ENCODE results near the gene CYP2S1. TPM values are rescaled to one million over a fixed set of nuclear protein-coding genes. Genes with fewer than 3 reads are reported as not detected.
A peak's percentile ranks its signal among the peaks of the same experiment; 100 is the strongest.

The CYP2S1 gene
- total and polyA plus RNA-seq, 2 experiments from 2014 or later = not detected

DNA sequence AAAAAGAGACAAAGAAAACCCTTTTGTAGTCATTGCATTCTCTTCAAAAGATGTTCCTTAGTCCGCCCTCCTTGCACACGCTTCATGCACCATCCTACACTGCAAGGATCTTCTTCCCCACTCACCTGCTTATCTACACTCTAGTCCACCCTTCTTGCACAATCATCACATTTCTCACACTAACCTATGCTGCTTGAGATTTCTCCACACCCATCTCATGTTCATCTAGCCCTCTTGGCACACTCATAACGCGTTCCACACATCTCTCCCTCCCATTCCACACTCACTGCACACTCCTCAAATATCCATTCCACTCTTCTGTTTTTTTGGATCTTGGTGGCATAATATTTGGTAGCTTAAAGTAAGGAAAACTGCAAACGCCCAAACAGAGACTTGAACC lies 48.8 kb downstream of the CYP2S1 start:
- H2AFZ ChIP-seq = no peak overlapping the region
- no peak overlapping the region for H3K9ac ChIP-seq
- no peaks in the 10 kb centered on the region for H3K9me2 ChIP-seq (ENCODE audit: insufficient read depth)
- no peaks in the 10 kb centered on the region for H3K4me1 ChIP-seq (ENCODE audit: insufficient read depth)
- DNase-seq = no peak
- no peak overlapping the region for H3K4me3 ChIP-seq
- peaks cover 41% of the 10 kb centered on the region for H3F3A ChIP-seq (ENCODE audit: insufficient read depth)
- H3K27ac ChIP-seq = no peak overlapping the region
- WGBS, 2 experiments (ENCODE audit: low coverage in 1 of 2, low lambda C conversion rate in 2 of 2, missing lambda C conversion rate in 2 of 2) = 95 to 100% methylated on average over 5 of the region's 5 CpGs
- peaks cover 83% of the 10 kb centered on the region for H3K36me3 ChIP-seq (ENCODE audit: low read depth)
- no peaks in the 10 kb centered on the region for H3K27me3 ChIP-seq (replicated peaks; ENCODE audit: insufficient read depth)
- no peaks in the 10 kb centered on the region for H4K20me1 ChIP-seq (ENCODE audit: insufficient read depth)
- TF ChIP-seq EZH2phosphoT487 (IDR thresholded peaks at IDR 0.05; ENCODE audit: insufficient read depth, low read depth) = no peak
- TF ChIP-seq EZH2 (IDR thresholded peaks at IDR 0.05; ENCODE audit: insufficient read depth, poor library complexity, severe bottlenecking) = no peak
- peaks cover 79% of the 10 kb centered on the region for H3K79me2 ChIP-seq (ENCODE audit: insufficient read depth)
- in situ Hi-C loops (cut with MboI) = no loop called here
- no peaks in the 10 kb centered on the region for H3K9me3 ChIP-seq (ENCODE audit: low read depth)
- no peak overlapping the region for H3K4me2 ChIP-seq (ENCODE audit: unreplicated experiment)

DNA sequence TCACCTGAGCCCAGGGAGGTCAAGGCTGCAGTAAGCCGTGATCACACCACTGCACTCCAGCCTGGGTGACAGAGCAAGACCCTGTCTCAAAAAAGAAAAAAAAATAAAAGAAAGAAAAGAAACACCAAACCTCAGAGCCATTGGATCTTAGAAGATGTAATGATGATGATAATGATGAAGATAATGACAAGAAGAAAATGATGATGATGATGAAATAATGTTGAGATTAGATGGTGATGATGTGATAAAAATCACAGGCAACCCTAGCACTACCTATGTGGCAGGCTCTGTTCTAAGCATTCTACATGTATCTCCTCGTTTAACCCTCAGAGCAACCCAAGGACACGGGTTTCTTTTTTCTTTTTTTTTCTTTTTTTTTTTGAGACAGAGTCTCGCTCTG lies 51.1 kb downstream of the CYP2S1 start:
- H3K79me2 ChIP-seq (ENCODE audit: insufficient read depth) = peaks cover 69% of the 10 kb centered on the region
- no peaks in the 10 kb centered on the region for H3K27me3 ChIP-seq (replicated peaks; ENCODE audit: insufficient read depth)
- no peak for DNase-seq
- no peaks in the 10 kb centered on the region for H4K20me1 ChIP-seq (ENCODE audit: insufficient read depth)
- peaks cover 87% of the 10 kb centered on the region for H3K36me3 ChIP-seq (ENCODE audit: low read depth)
- no peaks in the 10 kb centered on the region for H3K9me3 ChIP-seq (ENCODE audit: low read depth)
- no peak overlapping the region for H2AFZ ChIP-seq
- WGBS, 2 experiments (ENCODE audit: low coverage in 1 of 2, low lambda C conversion rate in 2 of 2, missing lambda C conversion rate in 2 of 2) = 90 to 91% methylated on average over 3 to 4 of the region's 4 CpGs
- H3K9ac ChIP-seq = no peak overlapping the region
- no peak overlapping the region for H3K4me2 ChIP-seq (ENCODE audit: unreplicated experiment)
- peaks cover 55% of the 10 kb centered on the region for H3F3A ChIP-seq (ENCODE audit: insufficient read depth)
- in situ Hi-C loops (cut with MboI) = no loop called here
- no peaks in the 10 kb centered on the region for H3K4me1 ChIP-seq (ENCODE audit: insufficient read depth)
- TF ChIP-seq EZH2phosphoT487 (IDR thresholded peaks at IDR 0.05; ENCODE audit: insufficient read depth, low read depth) (no peak), EZH2 (IDR thresholded peaks at IDR 0.05; ENCODE audit: insufficient read depth, poor library complexity, severe bottlenecking) (no peak)
- no peaks in the 10 kb centered on the region for H3K9me2 ChIP-seq (ENCODE audit: insufficient read depth)
- no peak overlapping the region for H3K4me3 ChIP-seq
- no peak overlapping the region for H3K27ac ChIP-seq

DNA sequence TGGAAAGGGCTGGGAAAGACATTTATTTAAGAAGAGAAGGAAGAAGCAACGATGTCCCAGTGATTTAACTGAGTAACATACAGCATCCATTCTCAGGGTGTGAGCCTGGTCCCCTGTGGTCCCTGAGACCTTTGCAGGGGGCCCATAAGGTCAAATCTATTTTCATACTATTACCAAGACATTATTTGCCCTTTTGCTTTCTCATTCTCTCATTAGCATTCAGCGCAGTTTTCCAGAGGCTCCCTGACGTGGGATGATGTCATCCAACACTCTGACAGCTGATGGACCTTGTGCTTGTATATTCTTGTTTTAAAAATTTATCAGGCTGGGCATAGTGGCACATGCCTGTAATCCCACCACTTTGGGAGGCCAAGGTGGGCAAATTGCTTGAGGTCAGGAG lies 52.8 kb downstream of the CYP2S1 start:
- no peaks in the 10 kb centered on the region for H3K9me3 ChIP-seq (ENCODE audit: low read depth)
- no peaks in the 10 kb centered on the region for H3K4me1 ChIP-seq (ENCODE audit: insufficient read depth)
- no peaks in the 10 kb centered on the region for H4K20me1 ChIP-seq (ENCODE audit: insufficient read depth)
- no peak overlapping the region for H3K4me2 ChIP-seq (ENCODE audit: unreplicated experiment)
- peaks cover 78% of the 10 kb centered on the region for H3K79me2 ChIP-seq (ENCODE audit: insufficient read depth)
- no peaks in the 10 kb centered on the region for H3K27me3 ChIP-seq (replicated peaks; ENCODE audit: insufficient read depth)
- no peak for DNase-seq
- no peak overlapping the region for H2AFZ ChIP-seq
- in situ Hi-C loops (cut with MboI) = no loop called here
- no peak overlapping the region for H3K27ac ChIP-seq
- H3K9me2 ChIP-seq (ENCODE audit: insufficient read depth) = no peaks in the 10 kb centered on the region
- H3K4me3 ChIP-seq = no peak overlapping the region
- 79 to 96% methylated on average over 3 of the region's 3 CpGs for WGBS, 2 experiments (ENCODE audit: low coverage in 1 of 2, low lambda C conversion rate in 2 of 2, missing lambda C conversion rate in 2 of 2)
- TF ChIP-seq EZH2 (IDR thresholded peaks at IDR 0.05; ENCODE audit: insufficient read depth, poor library complexity, severe bottlenecking) (no peak), EZH2phosphoT487 (IDR thresholded peaks at IDR 0.05; ENCODE audit: insufficient read depth, low read depth) (no peak)
- no peak overlapping the region for H3K9ac ChIP-seq
- H3K36me3 ChIP-seq (ENCODE audit: low read depth) = peaks cover 98% of the 10 kb centered on the region
- H3F3A ChIP-seq (ENCODE audit: insufficient read depth) = peaks cover 70% of the 10 kb centered on the region

DNA sequence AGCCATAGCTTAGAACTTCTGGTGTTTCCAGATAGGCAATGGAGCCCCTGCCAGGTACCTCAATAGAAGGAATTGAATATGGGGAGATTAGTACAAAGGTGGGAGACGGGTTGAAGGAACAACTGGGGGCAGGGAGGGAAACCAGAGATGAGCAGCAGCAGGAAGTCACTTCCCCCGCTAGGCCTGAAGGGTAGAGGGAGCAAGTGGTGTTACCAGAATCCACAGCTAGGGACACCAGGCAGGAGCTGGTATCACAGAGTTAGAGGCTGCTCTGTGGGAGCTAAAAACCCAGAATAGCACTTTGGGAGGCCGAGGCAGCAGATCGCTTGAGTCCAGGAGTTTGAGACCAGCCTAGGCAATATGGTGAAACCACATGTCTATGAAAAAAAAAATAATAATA lies 55.9 kb downstream of the CYP2S1 start:
- no peaks in the 10 kb centered on the region for H3K9me3 ChIP-seq (ENCODE audit: low read depth)

More for the DNA sequence above, 55.9 kb downstream of the CYP2S1 start:
- Histone ChIP-seq H3K79me2 (ENCODE audit: insufficient read depth) (peaks cover 58% of the 10 kb centered on the region), H4K20me1 (ENCODE audit: insufficient read depth) (no peaks in the 10 kb centered on the region), H3K36me3 (ENCODE audit: low read depth) (peaks cover 95% of the 10 kb centered on the region), H3K9ac (no peak overlapping the region), H3K27me3 (replicated peaks; ENCODE audit: insufficient read depth) (no peaks in the 10 kb centered on the region), H3K4me3 (no peak overlapping the region), H3K4me1 (ENCODE audit: insufficient read depth) (no peaks in the 10 kb centered on the region), H3K9me2 (ENCODE audit: insufficient read depth) (no peaks in the 10 kb centered on the region), H3F3A (ENCODE audit: insufficient read depth) (peaks cover 77% of the 10 kb centered on the region), H3K27ac (no peak overlapping the region), H2AFZ (no peak overlapping the region), H3K4me2 (ENCODE audit: unreplicated experiment) (no peak overlapping the region)
- 98 to 99% methylated on average over 4 of the region's 4 CpGs for WGBS, 2 experiments (ENCODE audit: low coverage in 1 of 2, low lambda C conversion rate in 2 of 2, missing lambda C conversion rate in 2 of 2)
- DNase-seq = peak; percentile 25
- TF ChIP-seq EZH2phosphoT487 (IDR thresholded peaks at IDR 0.05; ENCODE audit: insufficient read depth, low read depth) = no peak
- TF ChIP-seq EZH2 (IDR thresholded peaks at IDR 0.05; ENCODE audit: insufficient read depth, poor library complexity, severe bottlenecking) = no peak
- in situ Hi-C loops (cut with MboI) = no loop called here

All from GM23248 (cell line).